Loucy (cell line): ENCODE measurements around the gene AKT1S1.

ENCODE experiments used
- H2AFZ ChIP-seq: fragments of 200-600 bp; sonication (generic); 2 replicates; pipeline ENCODE4 v1.6.0; 2016; ENCODE audit warnings: antibody characterized with exemption, mild to moderate bottlenecking, low read length, moderate library complexity
- H3F3A ChIP-seq: fragments of 200-600 bp; 2 replicates; pipeline ENCODE4 v1.6.0; 2016; ENCODE audit warnings: antibody characterized with exemption, low read depth, mild to moderate bottlenecking
- H3K27me3 ChIP-seq: fragments of 200-600 bp; sonication (generic); 2 replicates; pipeline ENCODE4 v1.6.1; 2014; ENCODE audit warnings: low read length, mild to moderate bottlenecking; ENCODE audit not compliant: insufficient read depth, poor library complexity, severe bottlenecking
- H3K36me3 ChIP-seq: fragments of 200-600 bp; sonication (generic); 2 replicates; pipeline ENCODE4 v1.6.1; 2016; ENCODE audit warnings: low read length; ENCODE audit not compliant: insufficient read depth
- H3K4me1 ChIP-seq: fragments of 200-600 bp; sonication (generic); 2 replicates; pipeline ENCODE4 v1.5.1; 2014; ENCODE audit warnings: low read length, mild to moderate bottlenecking; ENCODE audit not compliant: insufficient read depth, poor library complexity, severe bottlenecking
- H3K4me2 ChIP-seq: fragments of 200-600 bp; sonication (generic); 2 replicates; pipeline ENCODE4 v1.6.0; 2014; ENCODE audit warnings: antibody characterized with exemption, low read length, low read depth, mild to moderate bottlenecking; ENCODE audit not compliant: poor library complexity, severe bottlenecking
- H3K4me3 ChIP-seq: fragments of 200-600 bp; sonication (generic); 2 replicates; pipeline ENCODE4 v1.5.1; 2014; ENCODE audit warnings: low read length, mild to moderate bottlenecking, mixed read lengths; ENCODE audit not compliant: poor library complexity, severe bottlenecking
- H3K79me2 ChIP-seq: fragments of 200-600 bp; sonication (generic); 2 replicates; pipeline ENCODE4 v1.6.1; 2014; ENCODE audit warnings: low read length; ENCODE audit not compliant: insufficient read depth
- H3K9ac ChIP-seq: fragments of 200-600 bp; sonication (generic); 2 replicates; pipeline ENCODE4 v1.6.0; 2014; ENCODE audit warnings: mild to moderate bottlenecking, low read depth, low read length, moderate library complexity; ENCODE audit not compliant: poor library complexity, severe bottlenecking
- H3K9me2 ChIP-seq: fragments of 200-600 bp; sonication (generic); replicated peaks from 2 replicates; pipeline ENCODE4 v1.6.1; 2016; ENCODE audit warnings: low read depth, low read length, mixed read lengths
- H3K9me3 ChIP-seq: fragments of 200-600 bp; sonication (generic); 2 replicates; pipeline ENCODE4 v1.6.1; 2014; ENCODE audit warnings: mild to moderate bottlenecking, antibody characterized with exemption, low read length, low read depth; ENCODE audit not compliant: insufficient read depth
- H4K20me1 ChIP-seq: fragments of 200-600 bp; sonication (generic); 2 replicates; pipeline ENCODE4 v1.6.0; 2014; ENCODE audit warnings: antibody characterized with exemption, low read length, mild to moderate bottlenecking; ENCODE audit not compliant: insufficient read depth, poor library complexity, severe bottlenecking
- CTCF ChIP-seq: fragments of 200-600 bp; sonication (generic); conservative IDR thresholded peaks from 2 replicates; pipeline ENCODE4 v1.5.1; 2014; ENCODE audit warnings: mild to moderate bottlenecking, antibody characterized with exemption, low read length
- EZH2phosphoT487 ChIP-seq: fragments of 200-600 bp; IDR thresholded peaks from 2 replicates; pipeline ENCODE4 v1.6.1; 2018; ENCODE audit warnings: antibody characterized with exemption, mild to moderate bottlenecking, moderate library complexity, borderline replicate concordance

AKT1S1 gene

DNA sequence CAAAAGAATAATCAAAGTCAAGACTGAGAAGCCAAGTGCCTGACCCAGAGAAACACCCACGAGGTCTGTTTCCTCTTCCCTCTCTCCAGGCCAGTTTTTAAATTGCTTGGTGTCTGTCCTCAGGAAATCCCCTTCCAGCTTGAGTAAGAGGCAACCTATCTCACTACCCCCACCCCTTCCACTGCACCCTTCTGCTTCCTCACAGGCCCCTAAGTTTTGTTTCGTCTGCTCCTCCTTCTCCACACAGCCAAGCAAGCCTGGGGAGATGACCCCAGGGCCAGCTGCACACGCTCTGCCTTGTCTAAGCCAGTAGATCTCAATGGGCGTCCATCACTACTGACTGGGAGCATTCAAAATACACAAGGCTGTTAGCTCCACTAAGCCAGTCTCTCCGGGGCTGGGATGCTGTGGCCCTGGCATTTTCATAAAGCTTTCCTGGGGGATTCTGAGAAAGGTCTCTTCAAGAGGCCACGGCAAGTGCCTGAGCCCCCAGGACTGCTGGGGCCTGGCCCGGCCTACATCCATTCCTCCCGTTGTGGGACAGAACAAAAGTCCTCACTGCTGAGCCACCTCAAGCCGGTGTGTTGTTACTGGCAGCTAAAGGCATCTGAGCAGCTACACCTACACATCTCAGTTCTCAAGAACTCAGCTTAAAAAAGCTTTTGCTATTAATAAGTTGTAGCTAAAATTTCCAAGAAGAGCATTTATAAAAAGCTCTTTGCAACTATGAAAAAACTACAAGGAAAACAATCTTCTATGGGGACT is 34.4 kb upstream of the AKT1S1 start:
- Histone ChIP-seq H3K27me3 (no peaks in the 10 kb centered on the region), H3F3A (no peaks in the 10 kb centered on the region), H3K4me2 (no peak overlapping the region), H4K20me1 (peaks cover 90% of the 10 kb centered on the region), H3K4me1 (peaks cover 7% of the 10 kb centered on the region), H3K79me2 (peaks cover 86% of the 10 kb centered on the region), H3K9me3 (no peaks in the 10 kb centered on the region), H3K36me3 (peaks cover 86% of the 10 kb centered on the region; the same call in 1 of the 2 replicates), H3K9me2 (no peaks in the 10 kb centered on the region), H3K4me3 (no peak overlapping the region), H3K9ac (peak overlapping the region; percentile 16), H2AFZ (no peak overlapping the region)
- TF ChIP-seq EZH2phosphoT487: no peak
- no peak for TF ChIP-seq CTCF

DNA sequence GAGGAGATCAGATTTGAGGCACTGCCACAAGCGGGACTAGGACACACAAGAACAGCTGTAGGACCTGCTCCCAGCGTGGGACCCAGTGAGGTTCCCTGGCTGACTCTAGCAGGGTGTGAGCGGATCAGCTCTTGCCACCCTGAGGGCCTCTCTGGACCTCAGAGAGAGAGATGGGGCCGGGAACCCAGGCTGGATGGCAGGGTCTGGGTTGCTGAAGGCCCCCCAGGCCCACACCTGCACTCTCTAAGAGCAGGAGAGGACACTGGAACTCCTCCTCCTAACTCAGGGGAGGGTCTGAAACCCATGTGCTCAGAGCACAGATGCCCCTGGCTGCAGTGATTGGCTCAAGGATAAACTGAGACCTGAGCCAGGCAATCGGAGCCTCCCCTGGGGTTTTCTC is 33.0 kb upstream of the AKT1S1 start:
- Histone ChIP-seq H3K36me3 (peaks cover 82% of the 10 kb centered on the region; the same call in 1 of the 2 replicates), H3K9ac (no peak overlapping the region)

DNA sequence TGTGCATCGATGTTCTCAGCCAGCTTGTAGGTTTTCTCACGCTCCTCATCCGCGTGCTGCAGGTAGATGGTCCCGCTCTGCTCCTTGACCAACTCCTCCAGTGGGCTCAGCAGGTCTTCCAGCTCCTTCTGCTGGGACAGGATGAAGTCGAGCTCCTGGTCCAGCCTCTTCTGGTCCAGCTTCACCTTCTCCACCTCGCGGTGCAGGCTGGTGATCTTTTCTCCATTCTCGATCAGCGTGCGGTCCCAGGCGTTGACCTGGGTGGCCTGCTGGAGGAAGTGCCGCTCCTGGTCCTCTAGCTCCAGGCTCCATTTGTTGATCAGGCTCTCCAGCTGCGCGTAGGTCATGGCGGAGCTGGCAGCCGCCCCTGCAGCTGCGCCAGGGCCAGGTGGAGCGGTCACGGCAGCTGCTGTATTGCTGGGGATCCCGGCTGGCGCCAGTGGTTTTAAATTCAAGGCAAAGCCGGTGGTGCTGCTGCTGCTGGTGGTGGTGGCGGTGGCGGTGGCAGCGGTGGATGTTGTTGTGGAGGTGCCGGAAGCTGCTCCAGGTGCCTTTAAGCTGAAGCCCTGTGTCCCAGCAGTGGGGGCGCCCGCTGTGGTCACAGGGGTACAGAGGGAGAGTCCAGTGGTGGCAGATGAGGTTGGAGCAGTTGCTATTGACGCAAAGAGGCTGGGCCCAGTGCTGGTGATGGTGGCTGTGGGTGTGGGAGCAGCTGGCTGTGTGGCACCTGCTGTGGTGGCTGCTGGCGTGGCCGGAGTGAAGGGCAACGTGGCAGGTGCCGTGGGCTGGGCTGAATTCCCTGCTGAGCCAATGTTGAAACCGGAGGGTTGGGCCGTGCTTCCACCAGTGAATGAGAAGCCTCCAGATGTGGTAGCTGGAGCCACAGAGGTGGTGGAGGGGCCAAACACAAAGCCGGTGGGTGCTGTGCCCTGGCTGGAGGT is 31.6 kb upstream of the AKT1S1 start:
- peaks cover 69% of the 10 kb centered on the region for H4K20me1 ChIP-seq
- H3K27me3 ChIP-seq: no peaks in the 10 kb centered on the region
- H3K9ac ChIP-seq: no peak overlapping the region
- H3K4me1 ChIP-seq: peaks cover 11% of the 10 kb centered on the region
- no peak overlapping the region for H3K4me2 ChIP-seq
- H3K36me3 ChIP-seq: peaks cover 71% of the 10 kb centered on the region; the same call in 1 of the 2 replicates
- TF ChIP-seq EZH2phosphoT487 (no peak), CTCF (no peak)
- peaks cover 59% of the 10 kb centered on the region for H3K79me2 ChIP-seq
- H3K9me2 ChIP-seq: no peaks in the 10 kb centered on the region
- no peaks in the 10 kb centered on the region for H3F3A ChIP-seq
- no peaks in the 10 kb centered on the region for H3K9me3 ChIP-seq
- H3K4me3 ChIP-seq: no peak overlapping the region
- no peak overlapping the region for H2AFZ ChIP-seq

More for the DNA sequence above, 33.0 kb upstream of the AKT1S1 start:
- H3K9me2 ChIP-seq: no peaks in the 10 kb centered on the region
- H3K79me2 ChIP-seq: peaks cover 72% of the 10 kb centered on the region
- no peak overlapping the region for H2AFZ ChIP-seq
- peaks cover 81% of the 10 kb centered on the region for H4K20me1 ChIP-seq
- no peaks in the 10 kb centered on the region for H3K27me3 ChIP-seq
- TF ChIP-seq CTCF (no peak), EZH2phosphoT487 (no peak)
- H3K4me3 ChIP-seq: no peak overlapping the region
- H3F3A ChIP-seq: no peaks in the 10 kb centered on the region
- peaks cover 11% of the 10 kb centered on the region for H3K4me1 ChIP-seq
- no peak overlapping the region for H3K4me2 ChIP-seq
- no peaks in the 10 kb centered on the region for H3K9me3 ChIP-seq
